DMS114 treated with DMSO at 0.1 percent for 48 hours (cell line): ENCODE data around the gene ADARB2.
A peak's percentile ranks its signal among the peaks of the same experiment; 100 is the strongest.
"Not testable (repeated sequence)": the region's sequence is repeated elsewhere in the genome, so short reads cannot be mapped to it uniquely, and the experiment has no call there.

ENCODE experiments used
- DNase-seq: peaks from one replicate; lab custom pipeline; 2025; ENCODE audit not compliant: unreplicated experiment; lab: John Stamatoyannopoulos, UW

ADARB2 gene

DNA sequence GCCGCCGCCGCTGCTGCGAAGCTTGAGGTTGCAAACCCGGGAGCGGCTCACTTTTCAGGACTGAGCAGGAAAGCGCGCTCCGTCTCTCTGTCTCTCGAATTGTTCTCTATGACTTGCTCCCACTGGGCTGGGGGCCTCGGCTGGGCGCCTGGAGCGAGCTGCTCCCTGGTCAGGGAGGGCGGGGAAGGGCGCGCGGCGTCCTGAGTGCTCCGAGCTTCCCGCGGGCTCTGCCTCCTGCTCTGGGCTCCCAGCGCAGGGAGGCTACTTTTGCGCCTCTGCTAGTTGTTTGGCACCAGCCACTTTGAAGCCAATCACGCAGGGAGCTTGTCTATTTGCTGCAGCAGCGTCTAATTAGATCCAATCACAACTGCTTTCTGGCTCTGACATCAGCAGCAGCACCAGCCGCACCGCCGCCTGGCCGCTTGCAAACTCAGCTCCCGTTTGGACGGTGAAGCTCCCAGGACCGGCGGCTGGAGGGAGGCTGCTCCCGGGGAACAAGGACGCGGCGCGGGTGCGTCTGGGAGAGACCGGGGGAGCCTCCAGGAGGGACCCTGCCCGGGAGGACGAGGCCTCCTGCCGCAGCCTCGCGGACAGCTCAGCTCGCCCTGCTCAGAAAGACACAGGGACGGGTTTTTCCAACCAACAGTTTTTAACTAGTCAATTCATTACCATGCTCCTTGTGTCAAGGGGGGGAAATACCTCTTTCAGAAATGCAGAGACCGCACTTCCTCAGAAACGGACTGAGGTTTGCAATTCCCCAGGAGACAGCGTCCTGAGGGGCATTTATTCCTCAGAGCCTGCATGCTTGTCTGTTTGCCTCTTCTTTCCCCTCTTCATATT lies at the start of gene ADARB2:
TSS of gene ADARB2 (minus strand) at position 304 of the 840 bp plus-strand sequence.
- DNase-seq, result peak; percentile 57

DNA sequence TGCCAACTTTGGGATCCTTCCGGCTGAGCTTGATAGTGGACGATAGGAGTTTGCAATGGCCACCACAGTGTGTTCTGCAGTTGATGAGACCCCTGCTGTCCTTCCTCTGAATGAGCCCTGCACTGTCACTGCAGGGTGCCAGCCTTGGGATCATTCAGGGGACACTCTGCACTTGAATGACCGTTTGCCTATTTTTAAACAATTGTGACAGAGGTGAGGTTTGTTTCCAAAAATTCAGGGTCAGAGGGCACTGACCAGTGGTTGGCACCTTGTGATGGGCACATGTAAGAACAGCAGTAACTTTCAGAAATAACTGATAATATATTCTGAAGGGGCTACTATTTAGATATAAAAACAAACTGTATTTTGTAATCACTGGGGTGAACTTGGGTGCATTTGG lies 48.5 kb upstream of the ADARB2 start:
- no peak for DNase-seq

- no peak for DNase-seq
Observed at GRCh38 chr10:1782841-1783240, 45.5 kb upstream of the ADARB2 start.

- no peak for DNase-seq
Observed at GRCh38 chr10:1779796-1780195, 42.5 kb upstream of the ADARB2 start.

GRCh38 chr10:1778375-1778969 lies 41.1 kb upstream of the ADARB2 start:
- DNase-seq, result no peak

GRCh38 chr10:1776127-1776662 lies 38.9 kb upstream of the ADARB2 start:
- DNase-seq, result no peak

- DNase-seq, result no peak
Observed at GRCh38 chr10:1774796-1775195, 37.5 kb upstream of the ADARB2 start.

DNA sequence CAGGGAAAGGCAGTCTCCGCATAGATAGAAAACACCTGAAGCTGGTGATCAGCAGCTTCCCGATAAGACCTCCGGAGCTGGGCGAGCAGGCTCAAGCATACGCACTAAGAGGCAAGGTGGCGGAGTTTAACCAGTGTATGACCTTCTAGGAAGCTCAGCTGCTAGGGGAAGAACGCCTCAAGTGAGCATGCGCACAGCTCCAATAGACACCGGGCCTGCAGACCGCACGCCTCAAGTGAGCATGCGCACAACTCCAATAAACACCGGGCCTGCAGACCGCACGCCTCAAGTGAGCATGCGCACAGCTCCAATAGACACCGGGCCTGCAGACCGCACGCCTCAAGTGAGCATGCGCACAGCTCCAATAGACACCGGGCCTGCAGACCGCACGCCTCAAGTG lies 35.9 kb upstream of the ADARB2 start:
- DNase-seq, result not testable (repeated sequence)

DNA sequence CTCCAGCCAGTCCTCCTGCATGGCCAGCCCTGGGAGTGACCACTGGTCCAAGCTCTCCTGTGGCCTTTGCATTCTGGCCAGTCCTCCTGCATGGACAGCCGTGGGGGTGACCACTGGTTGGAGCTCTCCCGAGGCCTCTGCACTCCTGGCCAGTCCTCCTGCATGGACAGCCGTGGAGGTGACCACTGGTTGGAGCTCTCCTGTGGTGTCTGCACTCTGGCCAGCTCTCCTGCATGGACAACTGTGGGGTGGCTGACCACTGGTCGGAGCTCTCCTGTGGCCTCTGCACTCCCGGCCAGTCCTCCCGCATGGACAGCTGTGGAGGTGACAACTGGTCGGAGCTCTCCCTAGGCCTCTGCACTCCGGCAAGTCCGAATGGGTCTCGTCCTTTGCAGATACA lies 28.7 kb upstream of the ADARB2 start:
- no peak for DNase-seq

DNA sequence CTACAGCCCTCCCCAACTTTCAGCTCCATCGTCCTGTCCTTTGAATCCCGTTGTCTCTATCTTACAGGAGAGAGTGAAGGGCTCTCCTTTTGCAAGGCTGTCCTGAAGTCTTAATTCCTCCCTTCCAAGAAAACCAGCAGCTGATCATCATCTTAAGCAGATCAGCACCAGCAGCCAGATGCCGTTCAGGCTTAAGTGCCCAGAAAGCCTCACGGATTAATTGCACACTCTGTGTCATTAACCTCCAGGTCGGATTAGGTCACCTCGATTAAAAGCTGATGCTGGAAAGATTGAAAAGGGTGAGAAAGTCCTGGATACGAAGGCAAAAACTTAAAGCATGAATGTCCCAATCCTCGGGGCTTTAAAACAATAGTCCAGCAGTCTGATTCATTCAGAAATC lies 24.8 kb upstream of the ADARB2 start:
- DNase-seq, result no peak

GRCh38 chr10:1754506-1755153 lies 17.3 kb upstream of the ADARB2 start:
- no peak for DNase-seq

- no peak for DNase-seq
Observed at GRCh38 chr10:1752153-1752552, 14.8 kb upstream of the ADARB2 start.

GRCh38 chr10:1747590-1748157 lies 10.3 kb upstream of the ADARB2 start:
- DNase-seq, result no peak

DNA sequence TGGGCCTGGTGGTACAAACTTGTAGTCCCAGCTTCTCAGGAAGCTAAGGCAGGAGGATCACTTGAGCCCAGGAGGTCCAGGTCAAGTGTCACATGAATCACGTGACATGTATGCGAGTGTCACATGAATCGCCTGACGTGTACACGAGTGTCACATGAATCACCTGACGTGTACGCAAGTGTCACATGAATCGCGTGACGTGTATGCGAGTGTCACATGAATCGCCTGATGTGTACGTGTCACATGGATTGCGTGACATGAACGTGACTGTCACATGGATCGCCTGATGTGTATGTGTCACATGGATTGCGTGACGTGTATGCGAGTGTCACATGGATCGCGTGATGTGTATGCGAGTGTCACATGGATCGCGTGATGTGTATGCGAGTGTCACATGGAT lies 9.5 kb upstream of the ADARB2 start:
- no peak for DNase-seq

DNA sequence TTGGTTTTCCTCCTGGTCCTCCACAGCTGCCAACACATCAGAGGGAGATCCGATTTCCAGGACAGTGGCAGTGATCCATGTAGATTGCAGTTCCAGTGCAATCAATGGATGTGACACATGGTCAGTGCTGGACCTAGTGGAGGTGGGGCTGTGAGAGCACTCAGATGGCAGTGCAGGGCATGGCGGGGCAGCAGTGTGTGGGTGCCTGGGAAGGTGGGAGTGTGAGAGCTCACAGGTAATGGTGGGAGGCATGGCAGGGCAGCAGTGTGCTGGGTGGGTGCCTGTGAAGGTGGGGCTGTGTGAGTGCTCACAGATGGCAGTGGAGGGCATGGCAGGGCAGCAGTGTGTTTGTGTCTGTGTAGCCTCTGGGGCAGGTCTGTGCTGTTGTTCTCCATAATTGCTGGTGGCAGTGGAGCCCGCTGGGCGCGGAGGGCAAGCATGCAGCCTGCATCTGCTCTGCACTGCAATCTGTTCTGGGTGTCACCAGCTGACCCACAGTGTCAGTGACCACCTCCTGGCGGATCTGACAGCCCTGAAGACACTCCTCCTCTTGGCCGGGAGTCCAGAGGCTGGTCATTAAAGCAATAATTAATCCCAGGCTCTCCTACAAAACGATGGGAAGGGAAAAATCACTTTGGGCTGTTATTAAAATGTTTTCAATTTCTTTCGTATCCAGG lies 8.6 kb upstream of the ADARB2 start:
- no peak for DNase-seq

- no peak for DNase-seq
Observed at GRCh38 chr10:1744524-1744923, 7.2 kb upstream of the ADARB2 start.

- no peak for DNase-seq
Observed at GRCh38 chr10:1743141-1743540, 5.8 kb upstream of the ADARB2 start.

- DNase-seq, result no peak
Observed at GRCh38 chr10:1741450-1741849, 4.1 kb upstream of the ADARB2 start.

- DNase-seq, result no peak
Observed at GRCh38 chr10:1739751-1740150, 2.4 kb upstream of the ADARB2 start.

GRCh38 chr10:1738950-1739349 lies 1.6 kb upstream of the ADARB2 start:
- DNase-seq, result no peak

GRCh38 chr10:1736972-1737221 lies 428 bp downstream of the ADARB2 start:
- no peak for DNase-seq
